Fibroblast of the aortic adventitia (primary cell): Measurements from ENCODE around the gene AP4E1. TPM values are rescaled to one million over a fixed set of nuclear protein-coding genes. Genes with fewer than 3 reads are reported as not detected.
A peak's percentile ranks its signal among the peaks of the same experiment; 100 is the strongest.
"Not testable (repeated sequence)": the region's sequence is repeated elsewhere in the genome, so short reads cannot be mapped to it uniquely, and the experiment has no call there.

Experiments used
- DNase-seq: peaks from one replicate; pipeline ENCODE4 v3.0.0-alpha.2; 2010; ENCODE audit warnings: low read depth
- H3K4me3 ChIP-seq: 2 replicates; pipeline ENCODE4 v1.5.1; 2011; ENCODE audit warnings: low read depth, mild to moderate bottlenecking, control low read depth, low read length, moderate library complexity
- total RNA-seq: library from RNA; depleted of rRNA; stranded (reverse); fragments of >200 nt; gene quantifications from 2 replicates; pipeline ENCODE4 v1.2.3, GENCODE V29; 2012; ENCODE audit warnings: low replicate concordance
- TF ChIP-seq, protein P1 (sequence below): IDR thresholded peaks from 2 replicates; pipeline ENCODE4 v1.5.1; 2011; ENCODE audit warnings: mild to moderate bottlenecking, low read length, control low read depth, inconsistent platforms; ENCODE audit not compliant: insufficient read depth

The AP4E1 gene
- total RNA-seq, 1 donor, result 17.1 TPM

DNA sequence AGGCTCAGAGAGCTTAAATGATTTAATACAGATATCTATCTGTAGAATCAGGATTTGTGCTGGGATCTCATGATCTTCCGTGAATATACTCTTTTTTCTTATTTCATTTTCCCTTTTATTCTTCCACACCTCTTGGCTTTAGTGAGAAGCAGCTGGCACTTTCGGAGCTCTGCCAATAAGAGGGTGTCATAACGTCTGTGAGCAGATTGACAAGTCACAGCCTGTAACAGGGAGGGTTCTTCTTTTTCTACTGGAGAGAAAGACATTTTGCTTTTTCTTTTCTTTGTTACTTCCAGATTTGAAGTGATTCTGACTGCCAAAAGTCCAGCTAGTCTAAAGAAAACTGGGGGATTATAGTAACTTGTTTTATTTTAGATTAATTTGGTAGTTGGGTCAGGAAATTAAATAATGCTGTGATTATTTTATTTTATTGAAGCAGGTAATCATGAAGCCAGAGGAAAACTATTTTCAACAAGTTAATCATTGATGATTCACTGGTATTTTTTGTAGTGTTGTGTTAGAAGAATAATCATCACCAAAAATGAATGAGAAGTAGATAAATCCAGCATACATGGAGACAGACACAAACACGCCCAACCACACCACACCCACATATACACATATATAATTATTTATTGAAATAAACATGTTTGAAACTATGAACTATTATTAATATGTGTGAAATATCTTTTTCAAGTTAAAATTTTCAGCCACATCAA, 116.4 kb downstream of the AP4E1 start:
- TF ChIP-seq, protein P1, sequence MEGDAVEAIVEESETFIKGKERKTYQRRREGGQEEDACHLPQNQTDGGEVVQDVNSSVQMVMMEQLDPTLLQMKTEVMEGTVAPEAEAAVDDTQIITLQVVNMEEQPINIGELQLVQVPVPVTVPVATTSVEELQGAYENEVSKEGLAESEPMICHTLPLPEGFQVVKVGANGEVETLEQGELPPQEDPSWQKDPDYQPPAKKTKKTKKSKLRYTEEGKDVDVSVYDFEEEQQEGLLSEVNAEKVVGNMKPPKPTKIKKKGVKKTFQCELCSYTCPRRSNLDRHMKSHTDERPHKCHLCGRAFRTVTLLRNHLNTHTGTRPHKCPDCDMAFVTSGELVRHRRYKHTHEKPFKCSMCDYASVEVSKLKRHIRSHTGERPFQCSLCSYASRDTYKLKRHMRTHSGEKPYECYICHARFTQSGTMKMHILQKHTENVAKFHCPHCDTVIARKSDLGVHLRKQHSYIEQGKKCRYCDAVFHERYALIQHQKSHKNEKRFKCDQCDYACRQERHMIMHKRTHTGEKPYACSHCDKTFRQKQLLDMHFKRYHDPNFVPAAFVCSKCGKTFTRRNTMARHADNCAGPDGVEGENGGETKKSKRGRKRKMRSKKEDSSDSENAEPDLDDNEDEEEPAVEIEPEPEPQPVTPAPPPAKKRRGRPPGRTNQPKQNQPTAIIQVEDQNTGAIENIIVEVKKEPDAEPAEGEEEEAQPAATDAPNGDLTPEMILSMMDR, result no peak
- peak; percentile 32 for DNase-seq
- no peak overlapping the region for H3K4me3 ChIP-seq

DNA sequence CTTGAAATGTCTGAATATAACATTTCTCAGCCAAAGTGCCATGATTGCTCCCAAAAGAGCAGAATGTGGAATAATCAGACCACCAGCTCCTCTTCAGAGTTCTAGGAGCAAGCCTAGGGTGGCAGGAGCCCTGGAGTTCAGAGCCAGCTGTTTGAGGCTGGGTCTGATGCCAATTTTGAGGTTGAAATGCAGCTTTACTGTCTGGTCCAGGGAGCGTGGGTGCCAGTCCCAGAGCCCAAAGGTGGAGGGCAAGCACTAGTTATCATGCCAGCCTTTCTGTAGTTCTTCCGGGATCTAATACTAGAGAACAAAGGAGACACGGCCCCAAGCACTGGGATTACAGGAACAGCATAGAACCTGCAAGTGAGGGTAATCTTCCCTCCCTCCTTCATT, 117.0 kb downstream of the AP4E1 start:
- no peak for DNase-seq
- TF ChIP-seq, protein P1, result no peak

DNA sequence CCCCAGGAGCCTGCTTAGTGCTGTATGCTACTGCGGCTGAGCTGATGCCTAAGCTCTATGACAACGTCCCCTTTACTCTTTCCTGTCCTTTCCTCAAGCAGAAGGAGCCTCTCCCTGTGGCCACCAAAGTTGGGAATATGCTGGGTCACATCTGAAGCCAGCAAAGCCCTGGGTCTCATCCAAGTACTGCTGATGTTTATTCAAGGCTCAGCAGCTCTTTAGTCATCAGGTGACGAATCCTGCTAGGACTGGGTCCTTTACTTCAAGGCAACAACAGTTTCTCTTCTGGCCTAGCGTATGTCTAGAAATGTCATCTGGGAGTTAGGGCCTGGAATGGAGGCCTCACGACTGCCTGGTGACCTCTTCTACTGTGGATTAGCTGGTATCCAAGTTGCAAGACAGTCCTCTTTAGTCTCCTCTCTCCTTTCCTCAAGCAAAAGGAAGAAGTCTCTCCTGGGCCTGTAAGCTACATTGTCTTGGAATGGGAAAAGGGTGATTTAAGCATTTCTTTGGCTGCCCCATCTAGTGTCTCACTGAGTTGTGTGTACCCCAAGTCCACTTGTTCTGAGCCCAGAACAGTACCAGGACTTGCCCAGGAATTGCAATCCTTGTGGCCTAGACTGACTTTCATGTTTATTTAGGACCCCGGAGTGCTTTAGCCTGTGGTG, 122.3 kb downstream of the AP4E1 start:
- TF ChIP-seq, protein P1, result no peak
- no peak overlapping the region for H3K4me3 ChIP-seq
- DNase-seq, result peak; percentile 73

More for the DNA sequence above, 117.0 kb downstream of the AP4E1 start:
- no peak overlapping the region for H3K4me3 ChIP-seq

DNA sequence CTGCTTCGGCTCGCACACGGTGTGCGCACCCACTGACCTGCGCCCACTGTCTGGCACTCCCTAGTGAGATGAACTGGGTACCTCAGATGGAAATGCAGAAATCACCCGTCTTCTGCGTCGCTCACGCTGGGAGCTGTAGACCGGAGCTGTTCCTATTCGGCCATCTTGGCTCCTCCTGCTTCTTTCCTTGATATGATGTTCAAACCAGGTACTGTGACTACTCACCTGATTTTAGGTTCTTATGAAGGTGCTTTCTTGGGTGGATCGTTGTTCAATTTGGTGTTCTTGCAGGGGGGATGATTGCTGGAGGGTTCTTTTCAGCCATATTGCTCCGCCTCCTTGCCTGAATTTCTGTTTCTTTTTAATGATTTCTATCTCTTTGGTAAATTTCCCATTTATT, 129.0 kb downstream of the AP4E1 start:
- DNase-seq, H3K4me3 ChIP-seq: not testable (repeated sequence)

DNA sequence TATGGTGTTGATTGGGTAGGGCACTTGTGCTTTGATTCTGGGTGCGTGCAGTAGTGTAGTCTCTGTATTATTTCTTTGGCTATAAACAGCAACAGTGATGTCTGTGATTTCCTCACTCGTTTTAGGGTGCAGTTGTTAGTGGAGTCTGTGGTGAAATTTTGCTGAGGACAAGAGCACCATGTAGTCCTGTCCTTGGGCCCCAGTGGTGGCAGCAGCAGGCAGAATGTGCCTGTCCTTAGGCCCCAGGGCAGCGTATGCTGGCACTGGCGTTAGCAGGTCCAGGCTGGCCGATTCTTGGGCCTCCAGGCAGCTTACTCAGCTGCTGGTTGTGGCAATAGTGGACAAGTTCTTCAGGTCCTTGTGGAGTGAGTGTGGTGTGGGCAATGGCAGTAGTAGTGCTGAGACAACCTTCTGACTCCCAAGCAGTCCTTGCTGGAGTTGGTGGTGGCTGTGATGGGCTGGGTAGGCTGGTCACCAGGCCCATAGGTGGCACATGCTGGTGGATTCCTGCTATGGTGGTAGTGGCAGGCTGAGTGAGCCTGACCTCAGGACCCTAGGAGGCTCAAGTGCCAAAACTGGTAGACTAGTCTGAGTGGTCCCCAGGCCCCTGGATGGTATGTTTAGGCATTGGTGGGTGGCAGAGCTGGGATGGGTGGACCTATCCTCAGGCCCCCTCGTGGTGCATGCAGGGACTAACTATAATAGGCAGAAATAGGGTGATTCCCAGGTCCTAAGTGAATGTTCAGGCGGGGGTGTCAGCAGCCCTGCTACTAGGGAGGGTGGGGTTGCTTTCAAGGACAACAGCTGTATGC, 129.9 kb downstream of the AP4E1 start:
- no peak overlapping the region for H3K4me3 ChIP-seq
- DNase-seq, result no peak
- TF ChIP-seq, protein P1, result no peak

DNA sequence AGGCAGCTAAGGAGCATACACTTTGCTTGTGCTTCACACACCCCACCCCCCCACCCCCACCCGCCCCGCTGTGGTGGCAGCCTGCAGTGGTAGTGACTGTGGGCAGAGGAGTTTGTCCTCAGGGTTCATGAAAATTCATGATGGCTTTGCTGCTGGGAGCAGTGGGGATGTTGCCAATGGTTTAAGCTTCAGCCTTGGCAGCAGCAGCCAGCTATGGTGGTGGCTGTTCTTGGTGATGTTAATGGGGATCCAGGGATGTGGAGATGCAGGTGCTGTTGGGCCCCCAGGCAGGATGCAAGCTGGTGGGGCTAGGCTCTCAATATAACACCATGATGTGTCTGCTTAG, 130.5 kb downstream of the AP4E1 start:
- TF ChIP-seq, protein P1, result no peak
- no peak for DNase-seq

More for the DNA sequence above, 130.5 kb downstream of the AP4E1 start:
- no peak overlapping the region for H3K4me3 ChIP-seq
